Activated B cell treated with CpG ODN at 0.5 μM for 24 hours (primary cell): ENCODE data around the gene TSPAN15. TPM values are rescaled to one million over a fixed set of nuclear protein-coding genes. Genes with fewer than 3 reads are reported as not detected.

Source experiments
- ATAC-seq: fragments of 200-7000 bp; cut with Tn5 transposase; one replicate; pipeline ENCODE4 v1.10.0; 2021; ENCODE audit warnings: low read depth, mild to moderate bottlenecking, moderate library complexity
- CTCF ChIA-PET: fragments of 350-600 bp; sonication (Branson Sonifier 250); formaldehyde crosslinking; loops from one replicate; lab custom pipeline; 2021; ENCODE audit warnings: antibody characterized with exemption; lab: Charles Lee
- POLR2A ChIA-PET: fragments of 350-600 bp; sonication (Branson Sonifier 250); formaldehyde crosslinking; loops from one replicate; lab custom pipeline; 2021; ENCODE audit warnings: antibody characterized with exemption; lab: Charles Lee
- DNase-seq: peaks from one replicate; pipeline ENCODE4 v3.0.0; 2022
- H3K27ac Mint-ChIP-seq: one replicate; pipeline ENCODE4 v1.8.0; 2020; ENCODE audit warnings: mixed read lengths
- H3K27me3 Mint-ChIP-seq: one replicate; pipeline ENCODE4 v1.8.0; 2021; ENCODE audit warnings: mixed read lengths
- H3K36me3 Mint-ChIP-seq: one replicate; pipeline ENCODE4 v1.8.0; 2021; ENCODE audit warnings: low read depth, mixed read lengths
- H3K4me1 Mint-ChIP-seq: one replicate; pipeline ENCODE4 v1.8.0; 2021; ENCODE audit warnings: mixed read lengths
- H3K4me3 Mint-ChIP-seq: one replicate; pipeline ENCODE4 v1.8.0; 2020; ENCODE audit warnings: mild to moderate bottlenecking, mixed read lengths
- H3K9me3 Mint-ChIP-seq: one replicate; pipeline ENCODE4 v1.8.0; 2020; ENCODE audit warnings: mixed read lengths
- intact Hi-C: fragments of 100-400 bp; cut with micrococcal nuclease; formaldehyde crosslinking; loops from one replicate; pipeline ENCODE4 v1.15.1; 2024
- total RNA-seq: library from RNA; stranded (reverse); gene quantifications from 2 replicates; pipeline ENCODE4 v1.2.3, GENCODE V29; 2022
- TF ChIP-seq, protein P1 (sequence below): fragments of 200-600 bp; IDR thresholded peaks from one replicate; pipeline ENCODE4 v1.8.0; 2022; ENCODE audit warnings: antibody characterized with exemption, mild to moderate bottlenecking

Gene TSPAN15
- total RNA-seq, 1 donor from 2014 or later = 0.35 TPM

DNA sequence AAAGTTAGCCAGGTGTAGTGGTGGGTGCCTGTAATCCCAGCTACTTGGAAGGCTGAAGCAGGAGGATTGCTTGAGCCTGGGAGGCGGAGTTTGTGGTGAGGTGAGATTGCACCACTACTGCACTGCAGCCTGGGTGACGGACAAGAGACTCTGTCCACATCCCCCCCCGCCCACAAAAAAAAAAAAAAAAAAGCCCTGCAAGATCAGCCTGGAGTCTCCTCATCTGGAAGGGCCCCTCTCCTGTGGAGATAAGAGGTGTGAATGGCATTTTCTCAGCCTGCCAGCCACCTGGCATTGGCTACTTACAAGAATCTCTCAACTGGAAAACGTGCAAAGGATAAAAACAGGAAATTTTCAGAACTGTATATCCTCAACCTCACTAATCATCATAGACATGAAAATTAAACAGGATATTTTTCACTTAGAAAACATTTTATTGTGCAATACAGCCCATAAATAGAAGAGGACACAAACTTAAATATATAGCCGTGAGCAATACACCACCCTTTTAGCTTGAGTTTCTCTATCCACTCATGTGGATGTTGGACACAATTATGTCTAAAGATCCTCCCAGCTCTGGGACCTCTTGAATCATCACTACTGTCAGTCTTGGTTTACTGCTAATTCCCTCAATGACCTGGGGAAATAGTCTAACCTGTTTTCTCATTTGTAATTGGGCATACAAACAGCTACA lies 11.3 kb upstream of the TSPAN15 start:
- Mint-ChIP-seq H3K9me3 (no peaks in the 10 kb centered on the region), H3K4me1 (no peaks in the 10 kb centered on the region), H3K27ac (no peak overlapping the region), H3K4me3 (no peak overlapping the region), H3K27me3 (peaks cover 16% of the 10 kb centered on the region), H3K36me3 (no peaks in the 10 kb centered on the region)
- intact Hi-C loops = no loop called here
- DNase-seq = no peak
- ChIA-PET CTCF (no interaction called here), POLR2A (no interaction called here)
- ATAC-seq = no peak
- TF ChIP-seq, protein P1, sequence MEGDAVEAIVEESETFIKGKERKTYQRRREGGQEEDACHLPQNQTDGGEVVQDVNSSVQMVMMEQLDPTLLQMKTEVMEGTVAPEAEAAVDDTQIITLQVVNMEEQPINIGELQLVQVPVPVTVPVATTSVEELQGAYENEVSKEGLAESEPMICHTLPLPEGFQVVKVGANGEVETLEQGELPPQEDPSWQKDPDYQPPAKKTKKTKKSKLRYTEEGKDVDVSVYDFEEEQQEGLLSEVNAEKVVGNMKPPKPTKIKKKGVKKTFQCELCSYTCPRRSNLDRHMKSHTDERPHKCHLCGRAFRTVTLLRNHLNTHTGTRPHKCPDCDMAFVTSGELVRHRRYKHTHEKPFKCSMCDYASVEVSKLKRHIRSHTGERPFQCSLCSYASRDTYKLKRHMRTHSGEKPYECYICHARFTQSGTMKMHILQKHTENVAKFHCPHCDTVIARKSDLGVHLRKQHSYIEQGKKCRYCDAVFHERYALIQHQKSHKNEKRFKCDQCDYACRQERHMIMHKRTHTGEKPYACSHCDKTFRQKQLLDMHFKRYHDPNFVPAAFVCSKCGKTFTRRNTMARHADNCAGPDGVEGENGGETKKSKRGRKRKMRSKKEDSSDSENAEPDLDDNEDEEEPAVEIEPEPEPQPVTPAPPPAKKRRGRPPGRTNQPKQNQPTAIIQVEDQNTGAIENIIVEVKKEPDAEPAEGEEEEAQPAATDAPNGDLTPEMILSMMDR = no peak

DNA sequence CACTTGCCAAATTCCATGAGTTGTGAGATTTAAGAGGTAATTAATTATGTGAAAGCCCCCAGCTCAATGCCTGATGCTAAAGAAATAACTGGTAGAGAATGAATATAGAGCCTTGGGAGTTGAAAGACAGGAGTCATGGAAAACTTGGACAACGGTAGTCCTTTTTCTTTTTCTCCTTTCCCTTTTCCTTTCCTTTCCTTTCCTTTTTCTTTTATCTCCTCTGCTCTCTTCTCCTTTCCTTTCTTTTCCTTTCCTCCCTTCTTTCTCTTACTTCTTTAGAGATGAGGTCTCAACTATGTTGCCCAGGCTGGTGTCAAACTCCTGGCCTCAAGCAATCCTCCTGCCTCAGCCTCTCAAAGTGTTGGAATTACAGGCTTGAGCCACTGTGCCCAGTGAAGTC lies 7.9 kb upstream of the TSPAN15 start:
- CTCF ChIA-PET = no interaction called here
- no peak for ATAC-seq
- no peak overlapping the region for H3K27ac Mint-ChIP-seq

DNA sequence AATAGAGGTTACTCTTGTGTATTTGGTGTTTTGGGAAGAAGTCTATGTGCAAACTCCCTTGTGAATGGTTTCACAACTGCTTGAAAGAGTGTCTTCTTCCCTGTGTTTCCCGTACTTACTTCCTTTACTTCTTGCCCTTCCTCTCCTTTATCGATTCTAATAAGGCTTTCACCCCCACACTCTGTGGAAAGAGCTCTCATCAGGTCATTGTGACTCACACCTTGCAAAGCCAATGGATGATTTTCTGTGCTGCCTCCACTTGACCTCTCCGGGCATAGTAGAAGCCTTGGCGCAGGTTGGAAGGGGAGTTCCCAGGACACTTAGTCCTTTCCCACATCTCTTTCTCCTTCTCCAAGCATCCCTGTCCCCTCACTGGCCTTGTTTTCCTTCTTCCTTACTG lies 6.2 kb upstream of the TSPAN15 start:
- Mint-ChIP-seq H3K27me3 (peaks cover 20% of the 10 kb centered on the region), H3K27ac (no peak overlapping the region), H3K9me3 (no peaks in the 10 kb centered on the region), H3K4me3 (no peak overlapping the region), H3K4me1 (no peaks in the 10 kb centered on the region), H3K36me3 (no peaks in the 10 kb centered on the region)
- DNase-seq (no peak), ATAC-seq (no peak)
- TF ChIP-seq, protein P1 = no peak
- intact Hi-C loops = no loop called here
- ChIA-PET CTCF (no interaction called here), POLR2A (no interaction called here)

More for the DNA sequence above, 7.9 kb upstream of the TSPAN15 start:
- POLR2A ChIA-PET = no interaction called here
- TF ChIP-seq, protein P1 = no peak
- intact Hi-C loops = no loop called here
- no peak for DNase-seq
- H3K4me1 Mint-ChIP-seq = no peaks in the 10 kb centered on the region
- no peaks in the 10 kb centered on the region for H3K36me3 Mint-ChIP-seq
- H3K9me3 Mint-ChIP-seq = no peaks in the 10 kb centered on the region
- peaks cover 18% of the 10 kb centered on the region for H3K27me3 Mint-ChIP-seq
- no peak overlapping the region for H3K4me3 Mint-ChIP-seq

DNA sequence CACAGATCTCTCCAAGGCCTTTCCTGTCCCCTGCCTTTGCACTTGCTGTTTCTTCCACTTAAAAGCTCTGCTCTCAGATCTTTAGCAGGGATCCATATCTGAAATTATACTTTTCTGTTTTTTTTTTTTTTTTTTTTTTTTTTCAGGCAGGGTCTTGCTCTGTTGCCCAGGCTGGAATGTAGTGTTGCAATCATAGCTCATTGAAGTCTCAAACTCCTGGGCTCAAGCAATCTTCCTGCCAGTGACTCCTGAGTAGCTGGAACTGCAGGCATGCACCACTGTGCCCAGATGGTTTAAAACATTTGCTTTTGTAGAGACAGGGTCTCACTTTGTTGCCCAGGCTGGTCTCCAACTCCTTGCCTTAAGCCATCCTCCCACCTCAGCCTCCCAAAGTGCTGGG lies 5.0 kb upstream of the TSPAN15 start:
- Mint-ChIP-seq H3K4me1 (peaks cover 5% of the 10 kb centered on the region), H3K4me3 (no peak overlapping the region), H3K27ac (no peak overlapping the region), H3K9me3 (no peaks in the 10 kb centered on the region), H3K36me3 (no peaks in the 10 kb centered on the region), H3K27me3 (peaks cover 22% of the 10 kb centered on the region)
- intact Hi-C loops = no loop called here
- no peak for DNase-seq
- ChIA-PET CTCF (no interaction called here), POLR2A (no interaction called here)
- no peak for ATAC-seq
- TF ChIP-seq, protein P1 = no peak

DNA sequence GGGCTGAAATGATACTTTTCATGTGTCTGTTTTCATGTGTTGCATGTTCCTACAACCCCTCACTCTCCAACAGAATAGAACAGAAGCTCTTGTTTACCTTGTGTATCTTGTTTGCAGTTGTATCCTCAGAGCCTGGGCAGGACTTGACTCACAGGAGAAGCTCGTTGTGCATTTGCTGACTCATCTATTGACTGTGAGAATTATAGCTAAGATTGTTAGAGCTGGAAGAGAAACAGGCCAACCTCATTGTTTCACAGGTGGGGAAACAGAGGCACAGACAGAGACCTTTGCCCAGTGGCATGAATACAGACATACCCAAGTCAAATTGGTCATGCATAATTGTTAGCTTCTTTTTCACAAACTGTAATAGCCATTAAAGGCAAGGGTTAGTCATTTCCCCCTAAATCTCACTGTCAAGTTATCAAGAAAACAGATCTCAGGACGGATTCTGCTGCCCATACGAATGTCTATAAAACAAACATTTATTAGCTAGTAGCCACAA lies 4.6 kb upstream of the TSPAN15 start:
- H3K36me3 Mint-ChIP-seq = no peaks in the 10 kb centered on the region
- peaks cover 18% of the 10 kb centered on the region for H3K27me3 Mint-ChIP-seq
- H3K9me3 Mint-ChIP-seq = no peaks in the 10 kb centered on the region
- ATAC-seq (no peak), DNase-seq (no peak)
- ChIA-PET POLR2A (no interaction called here), CTCF (no interaction called here)
- H3K27ac Mint-ChIP-seq = no peak overlapping the region
- H3K4me1 Mint-ChIP-seq = peaks cover 7% of the 10 kb centered on the region
- H3K4me3 Mint-ChIP-seq = no peak overlapping the region
- intact Hi-C loops = no loop called here
- TF ChIP-seq, protein P1 = no peak
